Activated CD8-positive, alpha-beta memory T cell treated with anti-CD3 and anti-CD28 coated beads for 1 hour (primary cell): ENCODE data around the gene MCCC2.
"Not testable (repeated sequence)": the region's sequence is repeated elsewhere in the genome, so short reads cannot be mapped to it uniquely, and the experiment has no call there.

Experiments
- DNase-seq, 2 donors: peaks; one replicate each; pipeline ENCODE4 v3.0.0-alpha.2; 2020; ENCODE audit warnings: low read depth in 1 of 2; ENCODE audit errors: extremely low read depth in 1 of 2

MCCC2 gene

DNA sequence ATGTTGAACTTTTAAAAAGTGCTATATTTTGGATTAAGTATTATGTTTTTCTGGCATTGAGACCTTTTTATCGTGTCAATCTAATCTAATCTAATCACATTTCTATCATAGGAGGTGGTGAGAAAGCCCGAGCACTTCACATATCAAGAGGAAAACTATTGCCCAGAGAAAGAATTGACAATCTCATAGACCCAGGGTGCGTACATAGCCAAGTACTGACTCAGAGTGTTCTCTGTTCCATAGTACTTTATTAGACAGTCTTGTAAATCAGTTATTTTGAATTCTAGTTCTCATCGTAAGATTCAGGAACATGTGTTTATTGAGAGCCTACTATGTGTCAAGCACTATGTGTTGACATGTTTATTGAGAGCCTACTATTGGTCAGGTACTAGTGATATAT, 9.0 kb downstream of the MCCC2 start:
- DNase-seq = no peak

DNA sequence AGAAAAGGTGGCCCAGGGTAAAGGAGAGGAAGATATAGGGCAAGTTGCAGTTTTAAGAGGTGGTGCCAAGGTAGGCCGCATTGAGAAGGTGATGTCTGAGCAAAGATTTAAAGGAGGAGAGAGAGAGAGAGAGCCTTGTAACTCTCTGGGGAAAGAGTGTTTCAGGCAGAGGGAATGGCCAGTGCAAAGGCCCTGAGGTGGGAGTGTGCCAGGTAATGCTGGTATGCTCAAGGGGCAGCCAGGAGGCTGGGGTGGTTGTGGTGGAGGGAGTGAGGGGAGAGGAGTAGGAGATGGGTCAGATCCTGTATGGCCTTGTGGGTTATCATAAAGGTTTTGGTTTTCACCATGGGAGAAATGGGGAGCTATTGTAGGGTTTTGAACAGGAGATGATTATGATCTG, 9.9 kb downstream of the MCCC2 start:
- DNase-seq = no peak

DNA sequence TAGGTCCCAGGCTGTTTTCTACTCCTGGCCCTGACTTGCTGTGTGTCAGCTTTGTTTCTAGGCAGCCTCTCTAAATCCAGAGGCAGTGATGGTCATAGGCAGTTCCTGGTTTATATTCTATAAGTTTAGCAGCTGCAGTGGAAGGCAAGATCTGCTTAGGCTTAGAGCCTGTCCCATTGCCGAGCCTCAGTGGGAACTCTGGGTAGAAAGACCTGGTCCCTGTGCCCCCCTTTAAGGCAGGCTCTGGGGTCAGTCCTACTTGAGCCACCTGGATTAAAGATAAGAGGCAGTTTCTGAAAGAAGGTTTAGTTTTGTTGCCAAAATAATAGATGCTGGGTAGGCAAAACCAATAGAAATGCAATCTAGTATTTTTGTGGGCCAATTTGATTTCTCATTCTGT, 13.6 kb downstream of the MCCC2 start:
- DNase-seq = no peak

DNA sequence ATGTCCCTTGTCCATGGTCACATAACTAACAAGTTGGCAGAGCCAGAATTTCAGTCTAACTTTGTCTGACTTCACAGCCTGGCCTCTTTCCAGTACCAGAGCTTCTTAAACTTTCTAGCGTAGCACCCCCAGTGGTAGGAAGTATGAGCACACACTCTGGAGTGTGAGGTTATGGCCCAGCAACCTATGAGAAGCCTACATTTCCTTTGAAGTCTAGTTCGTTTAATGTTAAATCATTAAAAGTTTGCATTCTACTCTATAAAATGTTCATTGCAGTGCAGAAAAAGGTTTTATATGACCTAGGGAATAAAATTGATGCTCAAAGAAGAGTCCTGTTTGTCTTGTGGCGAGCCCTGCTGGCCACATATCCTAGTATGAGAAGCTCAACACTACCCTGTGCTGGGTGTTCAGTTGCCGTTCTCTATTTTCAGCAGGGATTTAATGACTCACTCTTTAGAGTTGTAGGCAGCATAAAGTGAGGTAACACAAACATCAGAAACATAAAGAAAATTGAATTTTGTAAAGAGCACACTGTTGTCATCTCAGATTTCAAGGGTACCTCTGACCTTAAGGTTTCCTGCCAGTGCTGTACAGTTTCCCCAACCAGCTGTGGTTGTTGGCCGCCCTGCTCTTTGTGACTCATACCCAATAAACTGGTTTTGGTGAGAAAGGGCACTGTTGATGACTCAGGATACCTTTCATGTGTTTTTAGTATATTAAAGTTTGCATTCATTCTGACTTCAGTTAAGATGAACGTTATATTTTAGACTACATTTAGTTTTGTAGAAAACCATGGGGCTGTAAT, 14.3 kb downstream of the MCCC2 start:
- DNase-seq = peak; percentile 36 to 42

DNA sequence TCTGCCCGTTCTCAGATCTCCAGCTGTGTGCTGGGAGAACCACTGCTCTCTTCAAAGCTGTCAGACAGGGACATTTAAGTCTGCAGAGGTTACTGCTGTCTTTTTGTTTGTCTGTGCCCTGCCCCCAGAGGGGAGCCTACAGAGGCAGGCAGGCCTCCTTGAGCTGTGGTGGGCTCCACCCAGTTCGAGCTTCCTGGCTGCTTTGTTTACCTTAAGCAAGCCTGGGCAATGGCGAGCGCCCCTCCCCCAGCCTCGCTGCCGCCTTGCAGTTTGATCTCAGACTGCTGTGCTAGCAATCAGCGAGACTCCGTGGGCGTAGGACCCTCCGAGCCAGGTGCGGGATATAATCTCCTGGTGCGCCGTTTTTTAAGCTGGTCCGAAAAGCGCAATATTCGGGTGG, 22.8 kb downstream of the MCCC2 start:
- not testable (repeated sequence) for DNase-seq

DNA sequence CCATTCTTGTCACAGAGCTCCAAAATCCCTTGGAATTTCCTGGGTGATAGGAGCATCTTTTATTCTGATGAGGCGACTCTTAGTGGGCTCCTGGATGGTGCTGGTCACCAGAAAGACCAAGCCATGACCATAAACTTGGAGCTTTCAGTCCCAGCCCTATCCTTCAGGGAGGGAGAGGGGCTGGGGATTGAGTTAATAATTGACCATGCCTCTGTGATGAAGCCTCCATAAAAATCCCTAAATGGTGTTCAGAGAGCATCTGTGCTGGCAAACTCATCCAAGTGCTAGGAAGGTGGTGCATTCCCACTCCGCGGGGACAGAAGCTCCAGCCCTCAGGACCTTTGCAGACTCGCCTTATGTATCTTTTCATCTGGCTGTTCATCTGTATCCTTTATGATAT, 28.7 kb downstream of the MCCC2 start:
- DNase-seq = no peak

DNA sequence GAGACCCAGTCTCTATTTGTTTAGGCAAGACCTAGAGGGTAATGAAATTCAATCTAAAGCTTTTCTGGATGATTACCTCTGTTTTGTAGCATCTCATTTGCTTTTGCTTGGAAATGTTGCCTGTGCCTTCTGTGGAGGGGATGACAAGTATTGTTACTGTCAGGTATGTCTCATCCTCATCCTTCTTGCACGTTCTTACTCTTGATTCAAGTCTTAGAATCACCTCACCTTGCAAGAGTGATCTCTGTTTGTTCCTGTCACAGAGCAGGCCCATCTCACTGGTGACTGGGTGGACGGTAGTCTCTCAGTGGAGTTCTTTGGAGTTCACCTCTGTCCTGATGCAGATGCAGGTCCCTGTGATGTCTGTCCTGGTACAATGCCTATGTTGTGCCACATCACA, 33.5 kb downstream of the MCCC2 start:
- no peak for DNase-seq

DNA sequence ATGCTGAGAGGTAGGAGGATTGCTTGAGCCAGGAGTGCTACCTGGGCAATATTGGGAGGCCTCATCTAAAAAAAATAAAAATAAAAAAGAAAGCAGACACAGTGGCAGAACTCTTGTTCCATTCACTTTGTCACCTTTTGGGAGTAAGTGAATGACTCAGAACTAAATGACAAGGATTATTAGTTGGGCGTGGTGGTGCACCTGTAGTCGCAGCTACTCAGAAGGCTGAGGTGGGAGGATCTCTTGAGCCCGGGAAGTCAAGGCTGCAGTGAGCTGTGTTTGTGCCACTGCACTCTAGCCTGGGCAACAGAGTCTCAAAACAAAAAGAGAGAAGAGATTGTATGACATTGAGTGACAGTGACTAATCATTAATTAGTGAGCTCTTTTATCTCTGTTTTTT, 34.1 kb downstream of the MCCC2 start:
- DNase-seq = no peak

DNA sequence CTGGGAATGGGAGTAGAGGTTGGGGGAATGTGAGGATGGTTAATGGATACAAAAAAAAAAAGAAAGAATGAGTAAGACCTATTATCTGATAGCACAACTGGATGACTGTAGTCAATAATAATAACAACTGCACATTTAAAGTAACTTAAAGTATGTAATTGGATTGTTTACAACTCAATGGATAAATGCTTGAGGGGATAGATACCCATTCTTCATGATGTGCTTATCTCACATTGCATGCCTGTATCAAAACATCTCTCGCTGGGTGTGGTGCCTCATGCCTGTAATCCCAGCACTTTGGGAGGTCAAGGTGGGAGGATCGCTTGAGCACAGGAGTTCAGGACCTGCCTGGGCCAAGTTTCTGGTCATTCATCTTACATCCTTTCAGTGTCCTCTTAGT, 34.6 kb downstream of the MCCC2 start:
- no peak for DNase-seq

DNA sequence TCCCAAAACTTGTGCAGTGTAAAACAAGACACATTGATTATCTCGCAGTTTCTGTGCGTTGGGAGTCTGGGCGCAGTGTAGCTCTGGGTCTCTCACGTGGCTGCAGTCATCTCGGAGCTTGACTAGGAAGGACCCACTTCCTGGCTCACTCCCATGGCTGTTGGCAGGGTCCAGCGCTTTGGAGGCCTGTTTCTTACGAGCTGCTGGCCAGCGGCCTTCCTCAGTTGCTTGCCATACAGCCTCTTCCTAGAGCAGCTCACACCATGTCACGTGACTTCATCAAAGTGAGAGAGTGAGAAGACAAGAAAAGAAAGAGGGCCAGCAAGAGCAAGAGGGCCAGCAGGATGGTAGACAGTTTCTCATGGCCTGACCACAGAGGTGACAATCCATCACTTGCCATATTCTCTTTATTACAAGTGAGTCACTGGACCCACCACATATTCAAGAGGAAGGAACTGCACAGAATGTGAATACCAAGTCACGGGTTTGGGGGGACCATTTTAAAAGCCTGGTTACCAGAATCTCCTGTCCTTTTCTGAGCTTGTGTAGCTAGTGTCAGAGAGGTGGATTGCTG, 36.2 kb downstream of the MCCC2 start:
- no peak for DNase-seq

DNA sequence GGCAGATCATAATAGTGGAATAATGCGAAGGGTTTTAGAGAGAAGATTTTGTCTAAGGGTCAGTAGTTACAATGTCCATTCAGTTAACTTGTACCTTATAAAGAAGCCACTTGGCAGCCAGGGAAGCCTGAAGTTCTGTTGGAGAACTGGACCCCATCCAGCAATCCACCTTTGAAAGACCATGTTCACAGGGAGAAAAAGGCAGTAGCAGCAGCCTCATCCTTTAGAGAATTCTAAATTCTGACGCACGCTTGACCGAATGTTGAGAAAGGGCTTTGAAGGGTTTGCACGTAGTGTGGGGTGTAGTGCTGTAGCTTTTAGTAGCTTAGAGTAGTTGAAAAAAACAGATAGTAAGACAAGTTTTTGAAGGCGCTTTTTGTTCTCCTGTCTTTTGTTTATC, 42.8 kb downstream of the MCCC2 start:
- DNase-seq = no peak

DNA sequence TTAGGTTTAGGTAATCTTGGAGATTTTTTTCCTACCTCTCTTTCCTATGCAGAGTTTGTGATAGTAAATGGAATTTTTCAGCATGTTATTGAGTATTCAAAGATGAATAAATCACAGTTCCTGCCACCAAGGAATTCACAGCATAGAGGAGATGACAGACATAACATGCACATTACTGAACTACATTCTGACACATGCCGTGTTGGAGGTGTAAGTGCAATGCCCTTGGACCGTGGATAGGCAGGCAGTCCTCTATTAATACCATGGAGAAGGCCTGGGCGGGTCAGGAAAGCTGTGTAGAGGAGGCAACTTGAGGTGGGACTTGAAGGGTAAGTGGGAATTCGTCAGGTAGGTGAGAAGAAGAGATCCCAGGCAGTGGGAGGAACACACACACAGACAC, 43.9 kb downstream of the MCCC2 start:
- DNase-seq = no peak

DNA sequence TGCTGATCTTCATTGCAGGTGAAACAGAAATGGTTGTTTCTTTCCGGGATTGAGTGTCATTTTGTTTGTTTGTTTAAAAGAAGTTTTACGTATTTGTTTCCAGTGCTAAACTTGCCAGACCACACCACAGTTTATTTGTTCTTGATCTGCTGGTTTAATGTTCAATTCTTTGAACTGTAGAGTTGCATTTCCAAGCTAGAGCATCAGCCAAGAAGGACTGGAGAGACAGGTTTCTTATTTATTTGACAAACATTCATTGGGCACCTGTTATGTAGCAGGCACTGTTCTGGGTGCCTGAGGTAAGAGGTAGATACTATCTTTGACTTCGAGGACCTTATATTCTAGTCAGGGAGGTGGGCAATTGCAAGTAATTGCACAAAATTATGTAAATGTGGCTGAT, 45.0 kb downstream of the MCCC2 start:
- no peak for DNase-seq

DNA sequence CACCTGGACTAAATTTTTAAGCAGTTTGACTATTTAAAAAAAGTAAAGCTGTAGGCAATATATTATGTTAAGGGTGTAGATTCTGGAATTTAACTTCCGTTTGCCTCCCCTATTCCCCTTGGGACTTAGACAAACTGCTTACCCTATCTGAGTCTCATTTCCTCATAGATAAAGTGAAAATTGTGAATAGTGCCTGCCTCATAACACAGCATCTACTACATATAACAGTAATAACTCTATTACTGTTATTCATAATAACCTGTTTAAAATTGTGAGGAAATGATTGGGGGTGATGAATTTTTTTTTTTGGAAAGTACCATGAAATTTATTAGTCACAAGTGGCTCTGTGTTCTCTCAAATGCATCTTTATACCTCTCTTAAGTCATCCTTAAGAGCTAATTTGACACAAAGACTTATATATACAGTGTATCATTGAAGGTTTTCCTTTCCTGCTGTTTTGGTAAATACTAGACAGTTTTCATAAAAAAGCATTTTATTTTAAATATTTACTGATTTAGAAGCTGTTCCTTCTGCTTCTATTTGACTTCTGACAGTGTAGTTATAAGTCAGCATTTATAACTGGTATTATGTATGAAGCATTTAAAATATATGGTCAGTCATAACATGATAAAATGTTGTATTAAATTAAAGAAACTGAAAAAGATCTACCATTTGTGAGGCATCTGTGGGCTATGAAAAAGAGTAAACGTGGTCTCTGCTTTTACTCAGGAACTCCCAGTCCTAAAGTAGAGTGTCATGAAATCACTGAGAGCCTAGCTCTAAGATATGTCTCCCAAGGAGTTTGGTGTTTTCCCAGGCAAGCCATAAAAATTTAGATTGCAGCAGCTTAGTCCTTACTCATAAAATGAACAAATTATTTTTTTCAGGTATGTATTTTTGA, 46.4 kb downstream of the MCCC2 start:
- no peak for DNase-seq

DNA sequence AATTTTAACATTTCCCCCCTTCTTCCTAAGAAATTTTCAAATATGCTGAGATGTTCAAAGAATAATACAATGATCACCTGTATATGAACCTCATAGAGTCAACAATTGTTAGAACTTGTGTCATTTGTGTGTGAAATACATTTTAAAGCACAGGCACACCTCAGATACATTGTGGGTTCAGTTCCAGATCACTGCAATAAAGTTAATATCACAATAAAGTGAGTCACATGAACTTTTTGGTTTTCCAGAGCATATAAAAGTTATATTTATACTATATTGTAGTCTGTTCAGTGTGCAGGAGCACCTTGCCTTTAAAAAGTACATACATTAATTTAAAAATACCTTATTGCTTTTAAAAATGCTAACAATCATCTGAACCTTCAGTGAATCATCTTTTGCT, 50.0 kb downstream of the MCCC2 start:
- DNase-seq = no peak

DNA sequence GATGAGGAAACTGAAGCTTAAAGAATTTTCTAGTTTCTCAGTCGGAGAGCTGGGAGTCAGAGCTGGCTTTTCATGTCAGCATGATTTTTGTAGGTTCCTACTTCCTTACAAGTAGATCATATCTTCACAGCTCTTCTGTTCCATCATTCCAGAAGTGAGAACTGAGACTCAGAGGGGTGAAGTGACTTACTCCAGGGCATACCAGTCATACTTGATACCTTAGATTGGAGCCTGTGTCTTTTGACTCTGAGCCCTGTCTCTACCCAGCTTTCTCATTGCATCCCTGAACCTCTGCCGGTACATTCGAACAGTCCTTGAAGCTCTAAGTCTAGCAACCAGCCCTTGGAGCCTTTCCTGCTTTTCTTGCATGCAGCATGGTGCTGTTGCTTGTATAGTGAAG, 53.3 kb downstream of the MCCC2 start:
- no peak for DNase-seq

DNA sequence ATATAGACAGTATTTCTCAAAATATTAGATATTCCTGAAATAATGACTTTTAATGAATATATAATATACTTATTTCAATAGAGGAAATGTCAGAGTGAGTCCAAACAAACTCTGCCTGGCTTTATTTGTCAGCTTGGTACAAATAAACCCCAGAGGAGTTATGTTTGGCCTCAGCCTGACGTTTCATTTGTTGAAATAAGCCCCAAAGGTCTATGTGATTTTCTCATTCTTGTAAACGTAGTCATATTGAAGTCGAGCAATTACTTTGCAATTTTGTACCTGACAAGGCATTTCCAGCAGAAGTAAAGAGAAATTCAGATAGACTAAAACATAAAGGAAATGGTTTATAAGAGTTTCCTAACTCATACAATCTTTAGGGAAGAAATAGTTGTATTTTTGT, 57.9 kb downstream of the MCCC2 start:
- no peak for DNase-seq

DNA sequence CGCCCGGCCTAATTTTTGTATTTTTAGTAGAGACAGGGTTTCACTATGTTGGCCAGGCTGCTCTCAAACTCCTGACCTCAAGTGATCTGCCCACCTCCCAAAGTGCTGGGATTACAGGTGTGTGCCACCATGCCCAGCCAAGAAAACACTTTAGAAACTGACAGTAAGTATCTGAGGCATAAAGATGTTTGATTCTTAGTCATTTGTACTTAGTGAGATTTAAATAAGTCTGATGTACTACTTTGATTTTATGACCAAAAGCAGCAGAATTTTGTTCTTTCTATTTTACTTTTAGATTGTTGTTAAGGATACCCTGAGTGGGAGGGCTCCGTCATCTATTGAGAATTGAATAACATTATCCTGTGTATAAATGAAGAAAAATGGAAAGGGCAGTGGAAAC, 63.8 kb downstream of the MCCC2 start:
- not testable (repeated sequence) for DNase-seq

DNA sequence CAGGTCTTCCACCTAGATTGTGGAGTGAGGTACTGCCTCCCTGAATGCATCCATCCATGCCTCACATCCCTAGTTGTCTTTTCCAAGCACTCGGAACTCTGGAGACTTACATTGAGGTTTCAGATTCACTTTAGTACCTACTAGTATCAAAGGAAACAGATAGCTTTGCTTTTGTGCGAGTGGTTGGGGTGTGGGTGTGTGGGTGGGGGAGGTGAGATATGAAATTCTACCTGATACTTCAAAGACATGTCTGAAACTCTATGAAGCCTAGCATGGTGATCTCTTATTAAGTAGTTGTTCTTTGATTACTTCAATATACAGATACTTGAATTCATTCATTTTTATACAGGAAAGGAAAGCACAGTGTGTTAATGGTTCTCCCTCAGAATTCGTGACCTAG, 64.4 kb downstream of the MCCC2 start:
- DNase-seq = no peak

DNA sequence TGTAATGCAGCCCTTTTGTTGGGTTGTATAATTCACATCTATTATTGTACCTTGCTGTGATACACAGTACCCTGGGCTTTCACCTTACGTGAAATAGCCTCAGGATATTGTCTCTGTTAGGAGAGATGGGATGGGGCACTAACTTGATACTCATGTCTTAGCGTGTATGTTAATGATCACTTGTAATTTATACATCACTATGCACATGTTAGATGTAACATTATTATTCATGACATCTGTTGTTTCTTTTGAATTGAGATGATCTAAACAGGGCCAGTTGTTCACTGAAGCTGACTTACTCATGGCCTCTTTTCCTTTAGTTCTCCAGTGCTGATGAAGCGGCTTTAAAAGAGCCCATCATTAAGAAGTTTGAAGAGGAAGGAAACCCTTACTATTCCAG, 65.2 kb downstream of the MCCC2 start:
- DNase-seq = no peak

DNA sequence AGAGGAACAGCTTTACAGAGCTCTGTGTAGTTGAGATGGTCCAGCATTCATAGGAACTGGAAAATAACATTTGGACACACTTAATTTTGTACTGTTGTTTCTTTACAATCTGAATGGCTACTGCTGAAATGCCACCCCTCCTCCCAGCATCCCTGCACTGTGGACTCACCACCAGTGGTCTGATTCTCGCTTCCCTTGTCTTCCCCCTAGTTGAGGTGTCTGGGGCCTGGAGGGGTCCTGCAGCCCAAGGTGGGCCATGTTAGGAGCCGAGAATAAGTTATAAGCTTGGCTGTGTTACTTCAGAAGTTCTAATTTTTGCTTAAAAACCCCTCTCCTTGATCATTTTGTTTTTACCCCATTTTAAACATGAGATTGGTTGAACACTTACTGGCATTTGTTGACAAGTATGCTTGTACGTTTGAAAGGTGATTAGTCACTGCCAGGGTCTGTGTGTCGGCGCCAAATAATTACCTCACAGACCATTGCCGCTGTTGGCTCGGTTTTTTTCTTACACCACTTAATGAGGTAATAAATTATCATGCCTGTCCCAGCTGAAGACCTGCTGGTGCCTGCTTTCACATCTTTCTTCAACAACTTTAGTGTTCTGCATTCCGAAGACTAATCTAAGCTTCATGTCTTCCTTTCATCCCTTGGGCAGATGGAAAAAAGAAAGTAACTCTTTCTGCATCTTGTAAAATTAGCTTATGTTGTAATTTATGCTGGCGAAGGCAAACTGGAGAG, 65.8 kb downstream of the MCCC2 start:
- DNase-seq = no peak
